HepG2 (cell line): ENCODE data around the gene CHN2. TPM values are rescaled to one million over a fixed set of nuclear protein-coding genes. Genes with fewer than 3 reads are reported as not detected.

Experiments used
- ARNT ChIP-seq: fragments of 450-650 bp; IDR thresholded peaks from 2 replicates; pipeline ENCODE4 v1.6.1; 2017
- CAMTA2 ChIP-seq: sonication (generic); formaldehyde crosslinking; IDR thresholded peaks from 2 replicates; pipeline ENCODE4 v1.4.0; 2020; ENCODE audit warnings: mild to moderate bottlenecking, missing genetic modification reagents, borderline replicate concordance
- CSRNP1 ChIP-seq: sonication (generic); formaldehyde crosslinking; IDR thresholded peaks from 2 replicates; pipeline ENCODE4 v1.8.1; 2023; ENCODE audit warnings: mild to moderate bottlenecking, missing genetic modification reagents
- MAFG ChIP-seq: sonication (generic); formaldehyde crosslinking; IDR thresholded peaks from 2 replicates; pipeline ENCODE4 v1.5.1; 2020; ENCODE audit warnings: mild to moderate bottlenecking, missing genetic modification reagents
- NCOA2 ChIP-seq: sonication (generic); formaldehyde crosslinking; IDR thresholded peaks from 2 replicates; pipeline ENCODE4 v1.8.0; 2022; ENCODE audit warnings: inconsistent platforms
- NFKBIZ ChIP-seq: IDR thresholded peaks from 2 replicates; pipeline ENCODE4 v1.6.1; 2018; ENCODE audit warnings: missing genetic modification reagents, missing compliant biosample characterization
- SIX4 ChIP-seq: sonication (generic); formaldehyde crosslinking; IDR thresholded peaks from 2 replicates; pipeline ENCODE4 v1.4.0; 2020; ENCODE audit warnings: missing genetic modification reagents
- ZBTB34 ChIP-seq: sonication (generic); formaldehyde crosslinking; IDR thresholded peaks from 2 replicates; pipeline ENCODE4 v1.8.0; 2022; ENCODE audit warnings: mild to moderate bottlenecking, missing genetic modification reagents
- ZBTB44 ChIP-seq: sonication (generic); formaldehyde crosslinking; IDR thresholded peaks from 2 replicates; pipeline ENCODE4 v1.4.0; 2020; ENCODE audit warnings: missing genetic modification reagents
- ZNF142 ChIP-seq: sonication (generic); formaldehyde crosslinking; IDR thresholded peaks from 2 replicates; pipeline ENCODE4 v1.4.0; 2020; ENCODE audit warnings: missing genetic modification reagents
- ZNF343 ChIP-seq: sonication (generic); formaldehyde crosslinking; IDR thresholded peaks from 2 replicates; pipeline ENCODE4 v1.4.0; 2020; ENCODE audit warnings: mild to moderate bottlenecking, missing genetic modification reagents
- ZNF562 ChIP-seq: sonication (generic); formaldehyde crosslinking; IDR thresholded peaks from 2 replicates; pipeline ENCODE4 v1.8.0; 2022; ENCODE audit warnings: missing genetic modification reagents, borderline replicate concordance
- polyA plus RNA-seq, 8 experiments: library from polyadenylated mRNA; depleted of rRNA in 3 of 8; stranded (reverse) in 7 of 8; unstranded in 1 of 8; fragments of >200 nt; fragmentation: Illumina TruSeq in 4 of 8; extraction: Trizol in 4 of 8; gene quantifications; 2 replicates each; pipeline versions ENCODE4 v1.2.1 to v1.2.3, GENCODE V29; 2011 to 2016; ENCODE audit warnings: low read depth in 4 of 8, missing spikeins in 1 of 8, mixed read lengths in 1 of 8; ENCODE audit not compliant: insufficient read depth in 1 of 8
- total RNA-seq, 5 experiments: library from RNA; depleted of rRNA; stranded (reverse); fragments of >200 nt; fragmentation: Illumina TruSeq; extraction: Trizol; gene quantifications; 2 replicates each; pipeline ENCODE4 v1.2.3, GENCODE V29; 2016; ENCODE audit warnings: low read depth in 1 of 5
- TF ChIP-seq, protein P1 (sequence below): sonication (generic); formaldehyde crosslinking; IDR thresholded peaks from 2 replicates; pipeline ENCODE4 v1.5.0; 2020; ENCODE audit warnings: missing genetic modification reagents, mild to moderate bottlenecking, borderline replicate concordance
- TF ChIP-seq, protein P2 (sequence below): sonication (generic); formaldehyde crosslinking; conservative IDR thresholded peaks from 2 replicates; pipeline ENCODE4 v1.8.0; 2022; ENCODE audit warnings: mild to moderate bottlenecking, moderate library complexity, missing genetic modification reagents

The CHN2 gene
- total and polyA plus RNA-seq, 2 of the 13 experiments (the other 11 are each of a cell fraction or from before 2014, with no cell fraction given), result 23.5 to 30.5 TPM

DNA sequence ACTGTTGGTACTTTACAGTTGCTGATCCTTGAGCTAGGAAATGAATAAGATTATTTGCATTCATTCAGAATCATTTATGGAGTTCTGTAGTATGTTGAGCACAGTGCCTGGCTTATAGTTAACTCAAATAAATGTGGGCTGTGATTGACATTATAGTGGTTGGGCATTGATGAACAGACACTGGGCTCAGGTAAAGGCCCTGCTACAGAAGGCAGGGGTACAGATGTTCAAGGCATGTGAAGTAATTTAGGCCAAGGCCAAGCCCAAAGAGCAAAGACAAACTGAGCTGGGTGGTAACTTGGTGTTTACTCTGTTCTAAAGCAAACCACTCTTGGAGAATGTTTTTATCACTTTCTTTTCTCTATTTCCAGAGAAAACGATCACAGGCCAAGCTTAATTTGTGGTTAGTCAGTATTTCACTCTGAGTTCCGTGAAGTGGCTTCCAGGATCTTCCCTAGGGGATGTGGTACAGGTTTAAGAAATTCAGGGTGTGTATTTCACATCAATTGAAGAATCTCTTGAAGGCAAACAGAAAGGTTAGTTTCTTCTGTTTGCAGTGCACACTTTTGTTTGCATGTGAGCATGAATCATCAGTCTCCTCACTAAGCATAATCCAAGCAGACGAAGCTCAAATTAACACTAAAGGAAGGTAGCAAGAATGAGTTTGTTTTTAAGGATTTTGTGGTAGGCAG lies 255.1 kb downstream of the CHN2 start (continued):
- TF ChIP-seq, protein P1, sequence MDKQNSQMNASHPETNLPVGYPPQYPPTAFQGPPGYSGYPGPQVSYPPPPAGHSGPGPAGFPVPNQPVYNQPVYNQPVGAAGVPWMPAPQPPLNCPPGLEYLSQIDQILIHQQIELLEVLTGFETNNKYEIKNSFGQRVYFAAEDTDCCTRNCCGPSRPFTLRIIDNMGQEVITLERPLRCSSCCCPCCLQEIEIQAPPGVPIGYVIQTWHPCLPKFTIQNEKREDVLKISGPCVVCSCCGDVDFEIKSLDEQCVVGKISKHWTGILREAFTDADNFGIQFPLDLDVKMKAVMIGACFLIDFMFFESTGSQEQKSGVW, result no peak
- TF ChIP-seq ZBTB44 (no peak), CSRNP1 (CRISPR knock-in tag) (no peak), CAMTA2 (CRISPR knock-in tag) (no peak), ZNF343 (no peak), NFKBIZ (CRISPR knock-in tag) (peak; percentile 62; the same call in 1 of the 2 replicates), ZNF562 (no peak), SIX4 (CRISPR knock-in tag) (no peak), ZBTB34 (CRISPR knock-in tag) (no peak), ARNT (no peak), ZNF142 (CRISPR knock-in tag) (no peak), MAFG (CRISPR knock-in tag) (no peak), NCOA2 (peak; percentile 64; the same call in 1 of the 2 replicates)
- TF ChIP-seq, protein P2, sequence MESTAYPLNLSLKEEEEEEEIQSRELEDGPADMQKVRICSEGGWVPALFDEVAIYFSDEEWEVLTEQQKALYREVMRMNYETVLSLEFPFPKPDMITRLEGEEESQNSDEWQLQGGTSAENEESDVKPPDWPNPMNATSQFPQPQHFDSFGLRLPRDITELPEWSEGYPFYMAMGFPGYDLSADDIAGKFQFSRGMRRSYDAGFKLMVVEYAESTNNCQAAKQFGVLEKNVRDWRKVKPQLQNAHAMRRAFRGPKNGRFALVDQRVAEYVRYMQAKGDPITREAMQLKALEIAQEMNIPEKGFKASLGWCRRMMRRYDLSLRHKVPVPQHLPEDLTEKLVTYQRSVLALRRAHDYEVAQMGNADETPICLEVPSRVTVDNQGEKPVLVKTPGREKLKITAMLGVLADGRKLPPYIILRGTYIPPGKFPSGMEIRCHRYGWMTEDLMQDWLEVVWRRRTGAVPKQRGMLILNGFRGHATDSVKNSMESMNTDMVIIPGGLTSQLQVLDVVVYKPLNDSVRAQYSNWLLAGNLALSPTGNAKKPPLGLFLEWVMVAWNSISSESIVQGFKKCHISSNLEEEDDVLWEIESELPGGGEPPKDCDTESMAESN, result no peak
